Stimulated activated CD8-positive, alpha-beta memory T cell treated with anti-CD3 and anti-CD28 coated beads, Interleukin-15, amount 100 ng/mL, for 24 hours (primary cell): ENCODE results near the gene SPANXN3.
"Not testable (repeated sequence)": the region's sequence is repeated elsewhere in the genome, so short reads cannot be mapped to it uniquely, and the experiment has no call there.

Source experiments
- DNase-seq: peaks from one replicate; pipeline ENCODE4 v3.0.0-alpha.2; 2020; ENCODE audit warnings: low read depth

The SPANXN3 gene, protein sequence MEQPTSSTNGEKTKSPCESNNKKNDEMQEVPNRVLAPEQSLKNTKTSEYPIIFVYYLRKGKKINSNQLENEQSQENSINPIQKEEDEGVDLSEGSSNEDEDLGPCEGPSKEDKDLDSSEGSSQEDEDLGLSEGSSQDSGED

DNA sequence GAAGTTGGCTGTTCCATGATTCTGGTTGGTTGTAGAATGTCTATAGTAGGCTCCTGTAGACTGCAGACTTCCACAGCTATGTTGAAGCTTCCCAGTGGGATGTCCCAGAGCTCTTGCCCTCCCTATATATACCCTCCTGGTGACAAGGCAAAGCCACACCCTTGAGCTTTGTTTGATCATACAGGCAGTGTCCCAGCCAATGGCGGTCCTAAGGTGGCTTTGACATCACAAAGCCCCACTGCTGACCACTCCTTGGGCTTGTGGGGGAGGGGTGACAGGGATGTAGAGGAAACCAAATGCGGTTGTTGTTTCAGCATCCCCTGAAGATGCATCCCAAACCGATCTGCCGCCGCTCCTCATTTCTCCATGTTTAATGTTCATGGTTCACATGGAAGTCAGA, at the start of gene SPANXN3:
Gene SPANXN3 (minus strand): TSS at position 101 of the 400 bp plus-strand sequence. CDS start 84 bp downstream, at position 17.
- DNase-seq: not testable (repeated sequence)

DNA sequence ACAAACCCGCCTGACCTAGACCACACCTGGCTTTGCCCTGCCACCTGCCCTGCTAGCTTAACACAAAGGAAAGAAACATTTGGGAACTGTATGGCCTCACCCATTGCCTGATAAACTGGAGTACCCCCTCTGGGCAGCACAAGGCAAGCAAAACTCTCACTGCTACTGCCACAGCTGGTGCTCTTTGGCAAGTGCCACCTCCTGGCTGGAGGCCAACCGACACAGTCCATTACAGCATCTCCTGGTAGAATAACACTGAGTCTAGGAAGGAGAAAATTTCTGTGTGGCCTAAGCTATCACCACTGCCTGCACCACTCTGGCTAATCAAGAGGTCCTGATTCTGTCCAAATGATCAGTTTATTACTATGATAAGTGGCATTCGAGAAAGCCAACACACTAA, 18.9 kb upstream of the SPANXN3 start:
- DNase-seq: no peak

DNA sequence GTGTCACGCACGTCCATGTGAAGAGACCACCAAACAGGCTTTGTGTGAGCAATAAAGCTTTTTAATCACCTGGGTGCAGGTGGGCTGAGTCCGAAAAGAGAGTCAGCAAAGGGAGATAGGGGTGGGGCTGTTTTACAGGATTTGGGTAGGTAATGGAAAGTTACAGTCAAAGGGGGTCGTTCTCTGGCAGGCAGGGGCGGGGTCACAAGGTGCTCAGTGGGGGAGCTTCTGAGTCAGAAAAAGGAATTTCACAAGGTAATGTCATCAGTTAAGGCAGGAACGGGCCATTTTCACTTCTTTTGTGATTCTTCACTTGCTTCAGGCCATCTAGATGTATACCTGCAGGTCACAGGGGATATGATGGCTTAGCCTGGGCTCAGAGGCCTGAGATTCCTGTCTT, 15.1 kb downstream of the SPANXN3 start:
- DNase-seq: not testable (repeated sequence)

DNA sequence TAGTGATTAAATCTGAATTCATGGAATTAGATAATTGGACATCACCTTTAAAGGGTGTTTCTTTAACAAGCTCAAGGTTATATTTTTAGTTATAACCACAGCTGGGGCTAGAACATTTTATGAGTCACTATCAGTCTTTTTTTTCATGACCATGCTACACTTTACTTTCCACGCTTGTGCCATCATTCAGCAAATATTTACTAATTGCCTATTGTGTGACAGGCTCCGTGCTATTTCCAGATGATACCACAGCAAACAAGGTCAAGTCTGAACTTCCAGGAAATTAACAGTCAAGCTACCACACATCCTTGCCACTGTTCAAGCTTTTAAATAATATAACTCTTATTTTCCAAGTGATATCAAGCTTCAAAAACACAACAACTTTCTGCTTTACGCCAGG, 16.5 kb downstream of the SPANXN3 start:
- DNase-seq: no peak

- DNase-seq: no peak
Observed at GRCh38 chrX:143486105-143486504, 31.2 kb downstream of the SPANXN3 start.

GRCh38 chrX:143476751-143477150, 40.5 kb downstream of the SPANXN3 start:
- no peak for DNase-seq

DNA sequence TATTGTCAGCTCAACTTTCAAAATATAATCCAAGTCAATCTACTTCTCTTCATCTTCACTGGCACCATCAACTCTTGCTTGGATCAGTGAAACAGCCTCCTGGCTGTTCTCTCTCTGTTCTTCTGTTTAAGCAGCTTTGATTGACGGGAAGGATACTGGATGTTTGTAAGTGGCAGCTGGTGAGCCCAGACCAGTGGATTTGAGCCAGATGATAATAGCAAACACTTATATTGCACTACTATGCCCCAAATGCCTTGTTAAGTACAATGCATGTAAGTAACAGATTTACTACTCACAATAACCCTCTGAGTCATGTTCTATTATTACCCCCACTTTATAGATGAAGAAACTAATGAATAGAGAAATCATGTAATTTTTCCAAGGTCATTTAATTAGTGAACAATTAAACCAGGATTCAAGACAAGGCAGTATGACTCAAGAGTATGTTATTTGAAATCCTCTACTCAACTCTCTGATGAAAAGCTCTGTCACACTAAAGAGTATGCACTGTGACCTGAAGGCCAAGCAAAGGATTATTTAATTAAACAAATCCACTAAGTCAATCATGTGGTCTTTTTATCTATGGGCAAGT, 44.8 kb downstream of the SPANXN3 start:
- DNase-seq: no peak

DNA sequence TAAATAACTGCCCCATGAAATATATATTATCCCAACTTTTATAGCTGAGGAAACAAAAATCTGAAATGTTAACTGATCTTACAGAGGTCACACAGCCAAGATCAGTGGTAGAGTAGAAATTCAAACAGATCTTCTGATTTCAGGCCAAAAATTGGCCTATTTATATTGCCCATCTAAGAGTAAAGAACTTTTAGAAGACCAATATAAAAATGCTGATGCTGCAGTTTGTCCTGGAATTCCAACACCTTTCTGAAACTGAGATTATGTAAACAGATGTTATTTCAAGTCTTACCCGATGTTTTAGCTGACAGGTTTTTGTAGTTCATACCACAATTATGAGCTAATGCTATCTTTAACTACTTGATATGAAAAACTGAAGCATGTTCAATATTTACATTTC, 51.1 kb downstream of the SPANXN3 start:
- no peak for DNase-seq

DNA sequence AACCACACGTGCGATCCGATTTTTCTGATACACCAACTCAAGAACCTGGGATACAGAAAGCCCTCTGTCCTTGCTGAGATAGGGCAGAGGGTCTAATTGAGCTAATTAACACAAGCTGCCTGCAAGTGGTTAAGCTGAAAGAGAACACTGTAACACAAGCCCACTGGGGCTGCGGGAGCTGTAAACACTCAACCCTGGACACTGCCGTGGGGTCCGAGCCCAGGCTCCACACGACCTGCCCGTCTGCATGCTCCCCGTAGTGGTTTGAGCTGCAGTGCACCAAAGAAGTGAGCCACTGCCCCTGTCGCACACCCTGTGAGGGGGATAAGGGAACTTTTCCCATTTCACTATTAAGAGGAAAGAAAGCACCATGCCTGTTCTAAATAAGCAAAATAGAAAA, 54.6 kb downstream of the SPANXN3 start:
- DNase-seq: no peak

- DNase-seq: no peak
Observed at GRCh38 chrX:143461606-143462005, 55.7 kb downstream of the SPANXN3 start.
